MCF 10A (cell line): Measurements from ENCODE around the gene UGCG. TPM values are rescaled to one million over a fixed set of nuclear protein-coding genes. Genes with fewer than 3 reads are reported as not detected.
"Not testable (repeated sequence)": the region's sequence is repeated elsewhere in the genome, so short reads cannot be mapped to it uniquely, and the experiment has no call there.

ENCODE experiments used
- BruUV-seq: library from RNA; stranded (reverse); fragments of 400-500 nt; replicated peaks from 2 replicates; lab custom pipeline; 2021; lab: Mats Ljungman, UMichigan
- CTCF ChIA-PET: fragments of 300-600 bp; sonication (Branson Sonifier 250); formaldehyde crosslinking; extraction: SDS; loops from one replicate; lab custom pipeline; 2021; ENCODE audit warnings: antibody characterized with exemption, inconsistent platforms; lab: Yijun Ruan, JAX
- POLR2A ChIA-PET: fragments of 300-600, 350-650 bp; sonication (Branson Sonifier 250); formaldehyde crosslinking; extraction: SDS; loops from one replicate; lab custom pipeline; 2020; ENCODE audit warnings: antibody characterized with exemption, inconsistent platforms; lab: Yijun Ruan, JAX
- DNase-seq: peaks from one replicate; pipeline ENCODE4 v3.0.0-alpha.2; 2018; ENCODE audit not compliant: unreplicated experiment
- H3K27ac Mint-ChIP-seq: one replicate; pipeline ENCODE4 v1.8.0; 2022; ENCODE audit warnings: mild to moderate bottlenecking, low read depth, mixed read lengths; ENCODE audit not compliant: unreplicated experiment
- H3K27me3 Mint-ChIP-seq: one replicate; pipeline ENCODE4 v1.8.0; 2022; ENCODE audit warnings: mixed read lengths; ENCODE audit not compliant: insufficient read depth, unreplicated experiment
- H3K36me3 Mint-ChIP-seq: one replicate; pipeline ENCODE4 v1.8.0; 2022; ENCODE audit warnings: mild to moderate bottlenecking, moderate library complexity, mixed read lengths; ENCODE audit not compliant: insufficient read depth, unreplicated experiment
- H3K4me1 Mint-ChIP-seq: one replicate; pipeline ENCODE4 v1.8.0; 2022; ENCODE audit warnings: mixed read lengths; ENCODE audit not compliant: insufficient read depth, unreplicated experiment
- H3K4me3 Mint-ChIP-seq: one replicate; pipeline ENCODE4 v1.8.0; 2022; ENCODE audit warnings: mild to moderate bottlenecking, moderate library complexity, mixed read lengths; ENCODE audit not compliant: unreplicated experiment
- H3K9me3 Mint-ChIP-seq: one replicate; pipeline ENCODE4 v1.8.0; 2022; ENCODE audit warnings: mixed read lengths; ENCODE audit not compliant: unreplicated experiment
- intact Hi-C: fragments of 100-400 bp; cut with micrococcal nuclease; formaldehyde crosslinking; loops from 2 replicates; pipeline ENCODE4 v1.14.1; 2022
- total RNA-seq: library from RNA; stranded (reverse); gene quantifications from 2 replicates; pipeline ENCODE4 v1.2.3, GENCODE V29; 2022
- TF ChIP-seq, protein P1 (sequence below): fragments of 200-600 bp; IDR thresholded peaks from one replicate; pipeline ENCODE4 v1.8.0; 2022; ENCODE audit warnings: antibody characterized with exemption, mild to moderate bottlenecking; ENCODE audit not compliant: unreplicated experiment

The UGCG gene
- total RNA-seq, 1 experiment from 2014 or later, result 29.5 TPM

DNA sequence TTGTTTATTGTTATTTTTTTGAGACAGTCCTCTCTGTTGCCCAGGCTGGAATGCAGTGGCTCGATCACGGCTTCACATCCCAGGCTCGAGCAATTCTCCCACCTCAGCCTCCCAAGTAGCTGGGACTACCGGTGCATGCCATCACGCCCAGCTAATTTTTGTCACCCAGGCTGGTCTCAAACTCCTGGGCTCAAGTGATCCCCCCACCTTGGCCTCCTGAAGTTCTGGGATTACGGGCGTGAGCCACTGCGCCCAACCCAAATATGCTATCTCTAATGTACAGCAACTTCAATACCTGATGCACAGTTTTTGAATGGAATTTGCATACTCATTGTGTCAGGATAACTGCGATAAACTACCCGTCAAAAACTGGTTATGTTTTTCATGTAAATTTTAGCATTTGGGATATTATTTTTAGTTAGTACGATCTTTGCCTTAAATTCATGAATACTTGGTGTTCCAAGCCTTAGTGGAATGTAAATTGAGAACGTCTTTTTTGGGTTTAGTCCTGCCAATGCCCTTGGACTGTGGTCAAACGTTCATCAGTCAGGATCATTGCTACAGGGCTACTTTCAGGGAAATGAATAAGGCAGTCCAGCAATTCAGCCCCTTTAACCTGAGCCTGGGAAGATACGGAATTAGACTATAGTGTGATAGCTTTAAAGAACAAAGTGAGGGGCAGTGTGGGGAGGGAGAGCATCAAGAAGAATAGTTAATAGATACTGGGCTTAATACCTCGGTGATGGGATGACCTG, 4.4 kb downstream of the UGCG start:
- Mint-ChIP-seq H3K4me3 (no peak overlapping the region), H3K36me3 (peaks cover 6% of the 10 kb centered on the region), H3K27me3 (no peaks in the 10 kb centered on the region), H3K27ac (no peak overlapping the region), H3K4me1 (peaks cover 23% of the 10 kb centered on the region), H3K9me3 (no peaks in the 10 kb centered on the region)
- intact Hi-C loops, result no loop called here
- ChIA-PET CTCF (interaction anchor here (0.7 to 1.0 kb wide), 3 partner anchors 143 to 195 kb away, joined by 3 to 4 read pairs (median 3); no protein-coding TSS in a partner anchor), POLR2A (interaction anchor here (0.7 to 3.4 kb wide), 9 partner anchors 9 to 431 kb away, joined by 3 to 18 read pairs (median 4); no protein-coding TSS in a partner anchor)
- DNase-seq, result no peak
- TF ChIP-seq, protein P1, sequence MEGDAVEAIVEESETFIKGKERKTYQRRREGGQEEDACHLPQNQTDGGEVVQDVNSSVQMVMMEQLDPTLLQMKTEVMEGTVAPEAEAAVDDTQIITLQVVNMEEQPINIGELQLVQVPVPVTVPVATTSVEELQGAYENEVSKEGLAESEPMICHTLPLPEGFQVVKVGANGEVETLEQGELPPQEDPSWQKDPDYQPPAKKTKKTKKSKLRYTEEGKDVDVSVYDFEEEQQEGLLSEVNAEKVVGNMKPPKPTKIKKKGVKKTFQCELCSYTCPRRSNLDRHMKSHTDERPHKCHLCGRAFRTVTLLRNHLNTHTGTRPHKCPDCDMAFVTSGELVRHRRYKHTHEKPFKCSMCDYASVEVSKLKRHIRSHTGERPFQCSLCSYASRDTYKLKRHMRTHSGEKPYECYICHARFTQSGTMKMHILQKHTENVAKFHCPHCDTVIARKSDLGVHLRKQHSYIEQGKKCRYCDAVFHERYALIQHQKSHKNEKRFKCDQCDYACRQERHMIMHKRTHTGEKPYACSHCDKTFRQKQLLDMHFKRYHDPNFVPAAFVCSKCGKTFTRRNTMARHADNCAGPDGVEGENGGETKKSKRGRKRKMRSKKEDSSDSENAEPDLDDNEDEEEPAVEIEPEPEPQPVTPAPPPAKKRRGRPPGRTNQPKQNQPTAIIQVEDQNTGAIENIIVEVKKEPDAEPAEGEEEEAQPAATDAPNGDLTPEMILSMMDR, result no peak
- BruUV-seq, result no TSS peak

DNA sequence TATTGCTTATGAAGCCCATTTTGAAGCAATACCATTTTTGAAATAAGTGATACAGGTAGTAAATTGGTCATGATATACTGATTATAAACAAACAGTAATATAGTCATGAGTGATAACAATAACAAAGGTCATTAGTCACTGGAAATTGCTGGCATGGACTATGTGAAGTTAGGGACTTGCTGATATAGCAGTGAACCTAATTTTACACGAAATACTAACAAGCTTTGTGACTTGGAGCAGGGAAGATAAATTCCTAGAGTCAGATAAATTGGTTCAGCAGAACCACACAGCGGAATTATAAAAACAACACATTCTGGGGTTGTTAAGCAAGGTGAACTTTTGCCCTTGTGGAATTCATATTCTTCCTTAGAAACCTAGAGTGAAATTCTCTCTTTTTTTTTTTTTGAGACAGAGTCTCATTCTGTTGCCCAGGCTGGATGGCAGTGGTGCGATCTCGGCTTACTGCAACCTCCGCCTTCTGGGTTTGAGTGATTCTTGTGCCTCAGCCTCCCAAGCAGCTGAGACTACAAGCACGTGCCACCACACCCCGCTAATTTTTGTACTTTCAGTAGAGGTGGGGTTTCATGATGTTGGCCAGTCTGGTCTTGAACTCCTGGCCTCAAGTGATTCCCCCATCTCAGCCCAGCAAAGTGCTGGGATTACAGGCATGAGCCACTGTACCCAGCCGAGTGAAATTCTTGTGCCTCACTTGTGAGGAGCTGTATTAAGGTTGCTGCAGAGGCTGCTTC, 6.0 kb downstream of the UGCG start:
- intact Hi-C loops, result no loop called here
- peaks cover 32% of the 10 kb centered on the region for H3K4me1 Mint-ChIP-seq
- CTCF ChIA-PET, result interaction anchor here (0.6 to 0.9 kb wide), 2 partner anchors 172 to 211 kb away, joined by 3 to 14 read pairs; no protein-coding TSS in a partner anchor
- no TSS peak for BruUV-seq
- H3K4me3 Mint-ChIP-seq, result no peak overlapping the region
- H3K27ac Mint-ChIP-seq, result no peak overlapping the region
- POLR2A ChIA-PET, result interaction anchor here (0.9 to 3.4 kb wide), 9 partner anchors 11 to 177 kb away, joined by 3 to 18 read pairs (median 3); no protein-coding TSS in a partner anchor
- H3K36me3 Mint-ChIP-seq, result peaks cover 12% of the 10 kb centered on the region
- no peaks in the 10 kb centered on the region for H3K27me3 Mint-ChIP-seq
- TF ChIP-seq, protein P1, result no peak
- DNase-seq, result no peak
- H3K9me3 Mint-ChIP-seq, result no peaks in the 10 kb centered on the region

DNA sequence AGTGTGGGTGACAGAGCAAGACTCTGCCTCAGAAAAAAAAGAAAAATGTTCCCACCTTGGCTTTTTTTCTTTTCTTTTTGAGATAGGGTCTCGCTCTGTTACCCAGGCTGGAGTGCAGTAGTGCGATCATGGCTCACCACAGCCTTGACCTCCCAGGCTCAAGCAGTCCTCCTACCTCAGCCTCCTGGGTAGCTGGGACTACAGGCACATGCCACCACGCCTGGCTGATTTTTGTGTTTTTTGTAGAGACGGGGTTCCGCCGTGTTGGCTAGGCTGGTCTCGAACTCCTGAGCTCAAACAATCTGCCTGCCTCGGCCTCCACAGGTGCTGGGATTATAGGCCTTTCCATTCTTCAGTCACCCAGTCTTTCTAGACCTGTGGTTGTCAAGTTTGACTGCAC, 6.9 kb downstream of the UGCG start:
- ChIA-PET CTCF (interaction anchor here (0.6 to 0.7 kb wide), 3 partner anchors 51 to 171 kb away, joined by 3 to 4 read pairs (median 4); no protein-coding TSS in a partner anchor), POLR2A (interaction anchor here (1.1 to 3.4 kb wide), 4 partner anchors 12 to 176 kb away, joined by 3 to 18 read pairs (median 3); no protein-coding TSS in a partner anchor)
- intact Hi-C loops, H3K9me3 Mint-ChIP-seq, H3K27me3 Mint-ChIP-seq, H3K4me3 Mint-ChIP-seq, BruUV-seq, DNase-seq: not testable (repeated sequence)
- H3K4me1 Mint-ChIP-seq, result peaks cover 38% of the 10 kb centered on the region
- H3K27ac Mint-ChIP-seq, result peak overlapping the region; percentile 76
- peaks cover 16% of the 10 kb centered on the region for H3K36me3 Mint-ChIP-seq

DNA sequence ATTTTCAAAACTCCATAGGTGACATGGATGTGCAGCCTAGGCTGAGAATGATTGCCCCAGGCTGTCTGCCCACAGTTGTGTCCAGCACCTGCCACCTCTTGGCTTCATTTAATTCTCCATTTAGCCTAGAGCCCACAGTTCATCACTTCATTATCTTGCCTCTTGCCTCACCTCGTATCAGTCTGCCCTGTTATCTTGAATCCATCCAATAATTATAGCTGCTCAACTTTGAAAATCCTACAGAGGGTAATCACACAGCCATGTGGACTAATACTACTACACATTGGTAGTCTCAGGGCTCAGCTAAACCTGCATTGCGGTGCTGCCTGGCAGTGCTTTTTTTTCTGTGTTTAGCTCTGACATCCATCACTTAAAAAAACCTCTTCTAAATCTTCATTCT, 7.4 kb downstream of the UGCG start:
- CTCF ChIA-PET, result interaction anchor here (0.7 kb wide), 1 partner anchor 158 kb away, joined by 4 read pairs; no protein-coding TSS in a partner anchor
- no TSS peak for BruUV-seq

More for the DNA sequence above, 7.4 kb downstream of the UGCG start:
- Mint-ChIP-seq H3K4me3 (no peak overlapping the region), H3K27ac (peak overlapping the region; percentile 76), H3K9me3 (no peaks in the 10 kb centered on the region), H3K27me3 (no peaks in the 10 kb centered on the region), H3K36me3 (peaks cover 19% of the 10 kb centered on the region), H3K4me1 (peaks cover 38% of the 10 kb centered on the region)
- TF ChIP-seq, protein P1, result no peak
- no peak for DNase-seq
- intact Hi-C loops, result no loop called here
- POLR2A ChIA-PET, result interaction anchor here (0.5 to 3.4 kb wide), 3 partner anchors 8 to 34 kb away, joined by 3 to 18 read pairs (median 6); partner anchors contain the start of gene UGCG
